GM21390 (cell line): ENCODE measurements around the gene KMT2E.
"Not testable (repeated sequence)": the region's sequence is repeated elsewhere in the genome, so short reads cannot be mapped to it uniquely, and the experiment has no call there.

Experiments used
- ATAC-seq: cut with Tn5 transposase; IDR thresholded peaks from one replicate; pipeline ENCODE4 v1.9.1; 2021; ENCODE audit not compliant: unreplicated experiment

Gene KMT2E

GRCh38 chr7:104983076-104983577 is 30.9 kb upstream of the KMT2E start:
- no peak for ATAC-seq

- ATAC-seq, result peak; percentile 88
These were observed 30.1 kb upstream of the KMT2E start for GRCh38 chr7:104983578-104984539.

- no peak for ATAC-seq
These were observed 29.3 kb upstream of the KMT2E start for GRCh38 chr7:104984585-104985258.

DNA sequence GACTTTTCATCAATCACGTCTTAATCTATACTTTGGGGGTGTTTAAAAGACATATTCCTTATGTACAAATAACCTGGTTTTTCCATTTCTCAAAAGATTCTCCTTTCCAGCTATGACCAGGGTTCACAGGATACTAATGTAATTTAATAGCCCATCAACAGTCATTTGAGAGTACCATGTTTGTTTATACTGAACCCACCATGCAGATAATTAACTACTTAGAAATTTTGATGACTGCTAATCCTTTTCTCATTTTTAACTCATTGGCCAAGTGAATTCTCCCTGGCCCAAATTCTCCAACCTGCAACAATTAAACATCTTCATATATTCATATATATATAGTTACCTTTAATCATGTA is 28.8 kb upstream of the KMT2E start:
- no peak for ATAC-seq

GRCh38 chr7:104986628-104987259 is 27.3 kb upstream of the KMT2E start:
- no peak for ATAC-seq

GRCh38 chr7:104987403-104987802 is 26.6 kb upstream of the KMT2E start:
- not testable (repeated sequence) for ATAC-seq

DNA sequence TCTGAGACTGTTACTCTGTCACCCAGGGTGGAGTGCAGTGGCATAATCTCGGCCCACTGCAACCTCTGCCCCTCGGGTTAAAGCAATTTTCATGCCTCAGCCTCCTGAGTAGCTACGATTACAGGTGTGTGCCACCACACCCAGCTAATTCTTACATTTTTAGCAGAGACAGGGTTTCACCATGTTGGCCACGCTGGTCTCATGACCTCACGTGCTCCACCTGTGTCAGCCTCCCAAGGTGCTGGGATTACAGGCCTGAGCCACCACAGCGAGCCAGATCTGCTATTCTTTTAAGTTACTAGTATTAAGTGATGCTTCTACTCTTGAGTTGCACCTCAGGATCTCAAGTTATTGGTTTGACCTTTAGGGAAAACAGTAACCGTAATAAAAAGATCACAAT is 23.0 kb upstream of the KMT2E start:
- ATAC-seq, result no peak

- ATAC-seq, result no peak
These were observed 21.7 kb upstream of the KMT2E start for GRCh38 chr7:104992306-104992705.

DNA sequence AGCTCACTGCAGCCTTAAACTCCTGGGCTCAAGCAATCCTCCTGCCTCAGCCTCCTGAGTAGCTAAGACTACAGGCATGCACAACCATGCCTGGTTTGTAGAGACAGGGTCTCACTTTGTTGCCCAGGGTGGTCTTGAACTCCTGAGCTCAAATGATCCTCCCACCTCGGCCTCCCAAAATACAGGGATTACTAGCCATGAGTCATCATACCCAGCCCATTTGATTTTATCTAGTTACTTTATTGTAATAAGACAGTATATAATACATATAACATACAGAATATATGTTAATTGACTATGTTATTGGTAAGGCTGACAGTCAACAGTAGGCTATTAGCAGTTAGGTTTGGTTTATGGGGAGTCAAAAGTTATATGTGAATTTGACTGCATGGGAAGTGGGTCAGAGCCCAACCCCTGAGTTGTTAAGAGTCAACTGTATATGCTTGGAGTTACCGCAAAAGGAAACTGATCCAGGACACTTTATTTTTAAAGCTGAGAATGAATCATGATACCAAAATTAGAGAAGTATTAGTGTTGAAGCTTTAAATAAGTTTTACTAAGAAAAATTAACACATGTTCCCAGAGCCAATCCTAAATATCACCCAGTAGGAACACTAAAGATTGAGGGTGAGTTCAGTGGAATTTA is 20.7 kb upstream of the KMT2E start:
- ATAC-seq, result no peak

GRCh38 chr7:104998040-104998752 is 15.8 kb upstream of the KMT2E start:
- no peak for ATAC-seq

GRCh38 chr7:105000200-105000599 is 13.8 kb upstream of the KMT2E start:
- no peak for ATAC-seq

DNA sequence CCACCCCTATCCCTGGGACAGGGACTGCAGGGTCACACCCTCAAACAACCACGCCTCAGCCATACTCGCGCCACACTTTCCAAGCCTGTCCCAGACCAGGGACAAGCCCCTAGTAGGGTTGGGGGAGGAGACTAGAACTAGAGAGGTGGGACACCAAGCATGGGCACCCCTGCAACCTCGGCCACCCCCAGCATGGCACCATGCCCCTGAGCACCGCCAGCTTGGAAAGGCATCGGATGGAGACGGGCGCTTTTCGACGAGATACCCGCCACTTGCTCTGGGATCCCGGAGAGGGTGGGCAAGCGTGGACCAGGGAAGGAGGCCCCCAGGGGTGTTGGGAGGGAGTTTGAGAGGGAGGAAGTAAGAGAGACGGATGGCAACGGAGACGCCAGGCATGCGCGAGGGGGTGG is 13.1 kb upstream of the KMT2E start:
- ATAC-seq, result no peak

DNA sequence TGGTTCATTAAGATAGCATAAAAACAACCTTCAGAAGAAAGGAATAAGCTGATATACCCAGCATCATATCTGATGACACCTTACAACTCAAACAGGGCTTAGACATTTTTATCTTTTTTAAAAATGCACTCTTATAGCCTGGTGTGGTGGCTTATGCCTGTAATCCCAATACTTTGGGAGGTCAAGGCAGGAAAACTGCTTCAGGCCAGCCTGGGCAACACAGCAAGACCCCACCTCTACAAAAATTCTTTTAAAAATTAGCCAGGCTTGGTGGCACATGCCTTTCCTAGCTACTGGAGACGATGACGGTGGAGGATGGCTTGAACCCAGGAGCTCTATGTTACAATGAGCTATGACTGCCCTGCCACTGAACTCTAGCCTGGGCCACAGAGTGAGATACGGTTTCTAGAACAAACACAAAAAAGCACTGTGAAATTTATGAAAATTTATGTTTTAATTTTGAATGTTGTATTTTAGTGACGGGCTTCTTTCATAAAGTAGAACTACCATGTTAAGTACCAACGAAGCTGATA is 12.3 kb upstream of the KMT2E start:
- no peak for ATAC-seq

GRCh38 chr7:105003275-105003674 is 10.7 kb upstream of the KMT2E start:
- ATAC-seq, result no peak

- ATAC-seq, result no peak
These were observed 10.0 kb upstream of the KMT2E start for GRCh38 chr7:105003872-105004510.

- ATAC-seq, result not testable (repeated sequence)
These were observed 9.0 kb upstream of the KMT2E start for GRCh38 chr7:105005006-105005405.

DNA sequence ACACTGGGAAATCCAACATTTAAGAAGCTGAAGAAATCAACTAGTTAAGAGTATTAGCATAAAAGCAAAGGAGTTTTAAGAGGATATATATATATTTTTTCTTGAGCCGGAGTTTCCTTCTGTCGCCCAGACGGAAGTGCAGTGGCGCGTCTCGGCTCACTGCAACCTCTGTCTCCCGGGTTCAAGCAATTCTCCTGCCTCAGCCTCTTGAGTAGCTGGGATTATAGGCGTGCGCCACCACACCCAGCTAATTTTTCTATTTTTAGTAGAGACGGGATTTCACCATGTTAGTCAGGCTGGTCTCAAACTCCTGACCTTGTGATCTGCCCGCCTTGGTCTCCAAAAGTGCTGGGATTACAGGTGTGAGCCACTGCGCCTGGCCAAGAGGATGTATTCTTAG is 8.5 kb upstream of the KMT2E start:
- not testable (repeated sequence) for ATAC-seq

DNA sequence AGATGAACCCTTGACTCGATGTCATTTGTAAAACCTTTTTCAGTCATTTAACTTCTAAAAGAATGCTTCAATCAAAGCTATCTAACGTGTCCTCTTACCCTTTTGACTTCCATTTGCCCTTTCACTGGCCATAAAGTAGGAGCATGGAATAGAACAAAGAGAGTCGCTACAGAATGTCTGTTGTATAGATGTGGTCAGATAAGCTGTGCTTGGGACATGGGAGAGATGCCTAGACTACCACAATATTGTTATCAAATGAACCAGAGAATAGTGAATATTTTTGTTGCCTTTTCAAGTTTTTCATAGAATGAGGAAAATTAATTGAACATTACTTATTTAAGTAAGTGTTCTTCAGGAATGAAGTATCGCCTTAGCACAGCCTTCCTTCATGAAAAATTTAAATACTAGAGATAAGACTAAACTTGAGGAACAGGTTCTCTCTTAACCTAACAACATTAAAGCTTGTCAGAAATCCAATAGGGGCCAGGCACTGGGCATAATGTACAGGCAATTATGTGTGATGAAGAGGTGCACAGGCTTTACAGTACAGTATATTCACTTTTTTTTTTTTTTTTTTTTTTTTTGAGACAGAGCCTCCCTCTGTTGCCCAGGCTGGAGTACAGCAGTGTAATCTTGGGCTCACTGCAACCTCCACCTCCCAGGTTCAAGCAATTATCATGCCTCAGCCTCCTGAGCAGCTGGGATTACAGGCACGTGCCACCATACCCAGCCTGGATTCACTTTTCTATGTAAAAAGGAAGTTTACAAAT is 7.5 kb upstream of the KMT2E start:
- no peak for ATAC-seq

DNA sequence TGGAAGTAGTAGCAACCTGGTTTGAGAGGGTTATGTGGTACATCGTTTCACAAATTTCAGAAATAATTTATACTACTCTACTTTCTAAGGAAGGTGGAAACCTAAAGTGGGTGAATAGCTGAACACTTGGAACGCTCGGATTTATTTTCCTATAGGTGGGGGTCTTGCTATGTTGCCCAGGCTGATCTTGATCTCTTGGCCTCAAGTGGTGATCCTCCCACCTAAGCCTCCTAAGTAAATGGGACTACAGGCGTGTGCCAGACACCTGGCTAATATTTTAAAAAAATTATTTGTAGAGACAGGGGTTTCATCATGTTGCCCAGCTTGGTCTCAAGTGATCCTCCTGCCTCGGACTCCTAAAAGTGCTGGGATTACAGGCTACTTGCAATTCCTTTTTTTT is 6.7 kb upstream of the KMT2E start:
- no peak for ATAC-seq
